Skeletal muscle tissue (tissue), 4 donors: Measurements from ENCODE around the gene ENOSF1. TPM values are rescaled to one million over a fixed set of nuclear protein-coding genes. Genes with fewer than 3 reads are reported as not detected.

Experiments
- H3K27ac ChIP-seq: one replicate; pipeline ENCODE4 v1.7.0; 2013; ENCODE audit warnings: mild to moderate bottlenecking, low read depth, low read length, inconsistent platforms
- H3K27me3 ChIP-seq, 3 donors: one replicate each; pipeline ENCODE4 v1.7.0; 2013; ENCODE audit warnings: low read length in 3 of 3; ENCODE audit not compliant: control insufficient read depth in 3 of 3, insufficient read depth in 3 of 3
- H3K36me3 ChIP-seq, 3 donors: one replicate each; pipeline ENCODE4 v1.7.0; 2013; ENCODE audit warnings: low read length in 3 of 3; ENCODE audit not compliant: control insufficient read depth in 3 of 3, insufficient read depth in 3 of 3
- H3K4me1 ChIP-seq, 3 donors: one replicate each; pipeline ENCODE4 v1.7.0; 2013; ENCODE audit warnings: low read length in 3 of 3, mild to moderate bottlenecking in 3 of 3; ENCODE audit not compliant: control insufficient read depth in 3 of 3, insufficient read depth in 3 of 3
- H3K4me3 ChIP-seq, 3 donors: one replicate each; pipeline ENCODE4 v1.7.0; 2013; ENCODE audit warnings: low read length in 3 of 3
- H3K9ac ChIP-seq, 3 donors: one replicate each; pipeline ENCODE4 v1.7.0; 2013; ENCODE audit warnings: low read length in 3 of 3, mild to moderate bottlenecking in 3 of 3, moderate library complexity in 2 of 3, low read depth in 1 of 3
- H3K9me3 ChIP-seq, 3 donors: one replicate each; pipeline ENCODE4 v1.7.0; 2013; ENCODE audit warnings: low read length in 3 of 3; ENCODE audit not compliant: control insufficient read depth in 3 of 3
- total RNA-seq: library from RNA; depleted of rRNA; stranded (reverse); fragments of >200 nt; gene quantifications from one replicate; pipeline ENCODE4 v1.2.3, GENCODE V29; 2014
- donor health status: Osteomylitis.

Gene ENOSF1
- total RNA-seq, 1 donor from 2014 or later, result 14.1 TPM

DNA sequence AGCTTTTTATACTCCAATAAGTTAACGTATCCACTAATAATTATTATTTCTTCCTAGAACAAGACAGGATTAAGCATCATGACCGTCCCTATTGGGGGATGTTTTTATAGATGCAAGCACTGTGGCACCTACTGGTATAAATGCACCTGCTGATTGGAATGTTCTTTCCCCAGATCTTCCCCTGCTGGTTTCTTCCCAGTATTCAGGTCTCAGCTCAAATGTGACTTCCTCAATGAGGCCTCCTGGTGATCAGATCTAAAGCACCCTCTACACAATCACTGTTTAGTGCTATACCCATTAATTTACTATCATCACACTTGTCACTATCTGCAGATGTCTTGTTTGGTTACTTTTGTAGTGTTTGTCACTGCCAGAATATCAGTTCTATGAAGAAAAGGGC is 58.9 kb downstream of the ENOSF1 start:
- H3K36me3 ChIP-seq, result no peaks in the 10 kb centered on the region
- peaks cover 0 to 11% (median 7%) of the 10 kb centered on the region in 3 donors for H3K4me1 ChIP-seq
- peaks cover 0 to 2% (median 0%) of the 10 kb centered on the region in 3 donors for H3K9me3 ChIP-seq
- H3K4me3 ChIP-seq, result no peak overlapping the region
- no peak overlapping the region for H3K27ac ChIP-seq
- H3K27me3 ChIP-seq, result peaks cover 8 to 28% (median 16%) of the 10 kb centered on the region in 3 donors
- H3K9ac ChIP-seq, result no peak overlapping the region

DNA sequence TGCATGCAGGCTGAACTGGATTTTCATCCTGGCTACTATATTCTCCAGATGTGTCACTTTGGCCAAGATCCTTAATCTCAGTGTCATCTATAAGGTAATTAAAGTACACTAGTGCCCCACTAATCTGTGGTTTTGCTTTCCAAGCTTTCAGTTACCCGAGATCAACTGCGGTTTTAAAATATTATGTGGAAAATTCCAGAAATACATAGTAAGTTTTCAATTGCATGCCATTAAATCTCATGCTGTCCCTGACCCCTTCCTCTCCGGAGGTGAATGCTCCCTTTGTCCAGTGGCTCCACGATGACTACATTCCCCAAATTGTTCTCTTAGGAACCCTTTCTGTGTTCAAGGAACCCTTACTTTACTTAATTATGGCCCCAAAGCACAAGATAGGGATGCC is 60.3 kb downstream of the ENOSF1 start:
- Histone ChIP-seq H3K9ac (no peak overlapping the region), H3K27ac (no peak overlapping the region), H3K27me3 (peaks cover 5 to 16% (median 8%) of the 10 kb centered on the region in 3 donors), H3K9me3 (peaks cover 0 to 2% (median 0%) of the 10 kb centered on the region in 3 donors), H3K4me3 (no peak overlapping the region), H3K36me3 (no peaks in the 10 kb centered on the region), H3K4me1 (peaks cover 0 to under 1% (median 0%) of the 10 kb centered on the region in 3 donors)

DNA sequence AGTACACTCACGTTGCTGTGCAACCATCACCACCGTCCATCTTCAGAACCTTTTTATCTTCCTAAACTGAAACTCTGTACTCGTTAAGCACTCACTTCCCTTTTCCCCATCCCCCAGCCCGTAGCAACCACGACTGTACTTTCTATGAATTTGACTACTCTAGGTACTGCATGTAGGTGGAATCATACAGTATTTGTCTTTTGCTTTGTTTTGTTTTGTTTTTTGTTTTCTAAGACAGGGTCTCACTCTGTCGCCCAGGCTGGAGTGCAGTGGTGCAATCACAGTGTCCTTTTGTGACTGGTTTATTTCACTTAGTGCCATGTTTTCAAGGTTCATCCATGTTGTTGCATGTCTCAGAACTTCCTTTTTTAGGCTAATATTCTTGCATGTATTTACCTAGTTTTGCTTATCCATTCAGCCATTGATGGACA is 62.0 kb downstream of the ENOSF1 start:
- no peaks in the 10 kb centered on the region for H3K9me3 ChIP-seq

DNA sequence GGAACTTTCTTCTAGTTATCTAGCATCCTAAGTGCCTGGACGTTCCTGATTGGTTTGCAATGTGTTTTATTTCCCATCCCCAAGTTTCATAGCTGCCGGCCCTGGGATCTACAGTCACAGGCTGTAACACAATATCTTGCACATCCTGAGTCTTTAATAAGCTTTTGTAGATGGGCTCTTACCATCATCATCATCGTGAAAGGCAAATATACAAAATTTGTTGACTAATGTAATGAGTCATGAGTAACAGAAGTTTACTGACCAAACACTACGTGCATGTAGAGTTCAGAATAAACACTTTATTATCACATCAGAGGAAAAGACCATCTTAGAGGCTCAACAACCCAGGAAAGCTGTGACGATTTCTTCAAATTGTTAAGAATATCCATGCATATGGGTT is 63.1 kb downstream of the ENOSF1 start:
- H3K27ac ChIP-seq, result no peak overlapping the region

More for the DNA sequence above, 62.0 kb downstream of the ENOSF1 start:
- Histone ChIP-seq H3K36me3 (no peaks in the 10 kb centered on the region), H3K9ac (no peak overlapping the region), H3K27ac (no peak overlapping the region), H3K4me3 (no peak overlapping the region), H3K4me1 (no peaks in the 10 kb centered on the region), H3K27me3 (peaks cover 0 to 13% (median 3%) of the 10 kb centered on the region in 3 donors)

DNA sequence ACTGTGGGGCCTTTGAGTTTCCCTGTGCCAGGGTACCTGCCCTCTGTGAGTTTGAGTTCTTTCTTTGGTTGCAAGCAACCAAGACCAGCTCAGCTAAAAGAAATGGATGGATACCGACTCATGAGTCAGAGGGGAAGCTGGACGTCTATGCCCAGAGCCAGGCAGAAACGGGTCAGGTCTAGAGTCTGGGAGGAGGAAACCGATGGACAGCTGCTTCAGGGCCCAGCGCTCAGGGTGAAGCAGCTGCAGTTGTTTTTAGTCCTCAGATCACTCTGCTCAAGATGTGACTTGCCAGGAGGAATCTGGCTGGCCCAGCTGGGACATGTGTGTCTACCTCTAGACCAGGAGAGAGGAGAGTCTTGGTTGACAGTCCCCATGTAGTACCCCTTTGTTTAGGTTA is 65.1 kb downstream of the ENOSF1 start:
- no peak overlapping the region for H3K4me3 ChIP-seq
- H3K9me3 ChIP-seq, result no peaks in the 10 kb centered on the region
- H3K9ac ChIP-seq, result no peak overlapping the region
- H3K27me3 ChIP-seq, result peaks cover 0 to 6% (median 6%) of the 10 kb centered on the region in 3 donors
- H3K27ac ChIP-seq, result no peak overlapping the region
- H3K4me1 ChIP-seq, result no peaks in the 10 kb centered on the region
- H3K36me3 ChIP-seq, result no peaks in the 10 kb centered on the region

More for the DNA sequence above, 63.1 kb downstream of the ENOSF1 start:
- no peaks in the 10 kb centered on the region for H3K4me1 ChIP-seq
- H3K4me3 ChIP-seq, result no peak overlapping the region
- H3K27me3 ChIP-seq, result peaks cover 0 to 8% (median 2%) of the 10 kb centered on the region in 3 donors
- H3K36me3 ChIP-seq, result no peaks in the 10 kb centered on the region
- no peaks in the 10 kb centered on the region for H3K9me3 ChIP-seq
- H3K9ac ChIP-seq, result no peak overlapping the region

DNA sequence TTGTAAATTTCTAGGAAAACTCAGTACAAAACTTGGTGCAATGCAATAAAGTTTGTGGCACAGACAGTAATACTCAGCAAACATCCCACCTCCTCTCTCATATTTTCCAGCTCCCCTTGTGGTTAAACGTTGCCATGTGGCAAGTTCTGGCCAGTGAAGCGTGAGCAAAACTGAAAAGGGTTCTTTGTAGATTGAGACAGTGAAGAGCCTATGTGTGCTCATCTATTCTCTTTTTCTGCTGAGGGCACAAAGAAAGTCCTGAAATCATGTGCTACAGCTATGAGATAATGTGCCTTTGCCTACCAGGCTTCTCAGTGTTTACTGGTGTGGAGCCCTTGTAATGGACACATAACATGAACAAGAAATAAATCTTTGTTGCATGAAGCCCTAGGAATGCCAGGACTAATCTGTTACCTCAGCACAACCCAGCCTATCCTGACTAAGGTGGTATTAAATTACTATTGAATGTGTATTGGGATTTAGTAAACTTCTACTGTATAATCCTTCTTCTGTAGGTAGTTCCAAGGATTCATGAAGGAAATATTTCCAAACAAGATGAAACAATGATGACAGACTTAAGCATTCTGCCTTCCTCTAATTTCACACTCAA is 67.9 kb downstream of the ENOSF1 start:
- no peak overlapping the region for H3K4me3 ChIP-seq
- no peaks in the 10 kb centered on the region for H3K36me3 ChIP-seq
- no peaks in the 10 kb centered on the region for H3K4me1 ChIP-seq
- H3K27me3 ChIP-seq, result peaks cover 0 to 6% (median 0%) of the 10 kb centered on the region in 3 donors
- H3K9ac ChIP-seq, result no peak overlapping the region
- no peak overlapping the region for H3K27ac ChIP-seq
- no peaks in the 10 kb centered on the region for H3K9me3 ChIP-seq

DNA sequence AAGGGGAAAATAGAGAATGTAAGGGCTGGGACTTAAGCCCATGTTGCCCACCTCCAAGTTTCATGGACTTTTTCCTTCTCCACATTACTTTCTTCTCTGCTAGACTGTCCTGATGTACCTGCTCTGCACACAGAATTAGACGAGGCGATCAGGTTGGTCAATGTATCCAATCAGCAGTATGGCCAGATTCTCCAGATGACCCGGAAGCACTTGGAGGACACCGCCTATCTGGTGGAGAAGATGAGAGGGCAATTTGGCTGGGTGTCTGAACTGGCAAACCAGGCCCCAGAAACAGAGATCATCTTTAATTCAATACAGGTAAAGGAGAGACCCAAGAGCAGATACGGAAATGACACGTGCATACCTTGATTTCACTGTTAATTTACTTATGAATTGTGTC is 71.2 kb downstream of the ENOSF1 start:
- H3K27ac ChIP-seq, result no peak overlapping the region
- H3K4me1 ChIP-seq, result no peaks in the 10 kb centered on the region
- no peak overlapping the region for H3K4me3 ChIP-seq
- H3K9me3 ChIP-seq, result no peaks in the 10 kb centered on the region
- H3K9ac ChIP-seq, result no peak overlapping the region
- H3K36me3 ChIP-seq, result no peaks in the 10 kb centered on the region
- H3K27me3 ChIP-seq, result peaks cover 0 to 6% (median 0%) of the 10 kb centered on the region in 3 donors

DNA sequence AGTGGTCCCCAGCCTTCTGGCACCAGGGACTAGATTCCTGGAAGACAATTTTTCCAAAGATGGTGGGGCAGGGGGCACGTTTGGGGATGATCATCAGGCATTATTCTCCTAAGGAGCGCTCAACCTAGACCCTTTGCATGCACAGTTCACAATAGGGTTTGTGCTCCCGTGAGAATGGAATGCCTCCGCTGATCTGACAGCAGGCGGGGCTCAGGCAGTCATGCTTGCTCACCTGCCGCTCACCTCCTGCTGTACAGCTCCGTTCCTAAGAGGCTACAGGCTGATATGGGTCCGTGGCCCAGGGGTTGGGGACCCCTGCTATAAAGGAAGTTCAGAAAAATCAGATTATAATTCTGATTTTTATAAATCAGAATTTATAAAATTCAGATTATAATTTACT is 77.3 kb downstream of the ENOSF1 start:
- H3K4me1 ChIP-seq, result no peaks in the 10 kb centered on the region
- H3K9ac ChIP-seq, result no peak overlapping the region
- no peak overlapping the region for H3K27ac ChIP-seq
- H3K27me3 ChIP-seq, result peaks cover 0 to 4% (median 0%) of the 10 kb centered on the region in 3 donors
- no peaks in the 10 kb centered on the region for H3K9me3 ChIP-seq
- no peak overlapping the region for H3K4me3 ChIP-seq
- no peaks in the 10 kb centered on the region for H3K36me3 ChIP-seq

DNA sequence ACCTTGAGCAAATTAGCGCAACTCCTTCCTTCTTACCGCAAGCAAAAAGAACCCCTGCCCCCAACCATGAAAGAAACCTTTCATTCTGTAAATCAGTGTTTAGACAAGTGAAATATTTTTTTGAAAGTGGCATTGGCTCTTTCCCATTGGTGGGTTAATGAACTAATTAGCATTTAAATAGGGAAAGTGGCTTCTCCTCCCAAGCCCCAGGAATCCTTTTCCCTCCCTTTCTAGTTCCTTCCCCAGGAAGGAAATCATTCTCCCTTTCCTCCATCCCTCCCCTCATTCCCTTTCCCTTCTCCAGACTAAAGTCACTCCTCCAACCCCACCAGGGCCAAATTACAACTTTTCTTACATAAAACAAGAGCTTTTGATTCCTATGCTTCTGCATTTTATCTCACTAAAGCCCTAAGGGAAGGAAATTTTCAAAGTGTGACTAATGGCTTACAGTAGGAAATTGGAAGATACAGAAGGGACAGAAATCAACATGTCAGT is 77.8 kb downstream of the ENOSF1 start:
- no peaks in the 10 kb centered on the region for H3K4me1 ChIP-seq
- no peaks in the 10 kb centered on the region for H3K9me3 ChIP-seq
- no peak overlapping the region for H3K9ac ChIP-seq
- no peak overlapping the region for H3K27ac ChIP-seq
- peaks cover 0 to 4% (median 0%) of the 10 kb centered on the region in 3 donors for H3K27me3 ChIP-seq
- H3K4me3 ChIP-seq, result no peak overlapping the region
- H3K36me3 ChIP-seq, result no peaks in the 10 kb centered on the region

DNA sequence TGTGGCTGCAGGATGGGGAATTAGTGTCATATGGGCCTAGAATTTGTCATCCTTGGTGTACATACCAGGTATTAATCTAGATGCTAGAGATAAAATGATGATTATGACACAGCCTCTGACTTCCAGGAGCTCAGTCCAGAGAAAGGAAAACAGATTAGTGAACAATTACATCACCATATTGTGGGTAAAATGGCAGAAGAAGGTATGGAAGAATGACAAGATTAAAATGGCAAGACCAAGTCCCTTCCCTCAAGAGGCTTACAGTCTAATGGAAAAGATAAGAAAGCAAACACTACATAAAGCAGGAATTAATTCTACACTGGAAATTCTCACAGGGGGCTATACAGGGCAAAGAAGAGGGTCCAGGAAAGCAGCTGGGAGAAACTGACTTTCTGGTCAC is 80.9 kb downstream of the ENOSF1 start:
- H3K27ac ChIP-seq, result no peak overlapping the region
- H3K4me3 ChIP-seq, result no peak overlapping the region
- H3K27me3 ChIP-seq, result peaks cover 0 to 4% (median 3%) of the 10 kb centered on the region in 3 donors
- H3K4me1 ChIP-seq, result no peaks in the 10 kb centered on the region
- no peaks in the 10 kb centered on the region for H3K9me3 ChIP-seq
- H3K9ac ChIP-seq, result no peak overlapping the region
- H3K36me3 ChIP-seq, result no peaks in the 10 kb centered on the region
